Measurements from ENCODE around the gene ELFN2.

Gene ELFN2

GRCh38 chr22:37349043-37349814 lies 78.0 kb downstream of the ELFN2 start:
- H2AFZ ChIP-seq (ENCODE audit: low read length): no peak overlapping the region
- H3K9me3 ChIP-seq (ENCODE audit: insufficient read depth, low read depth, low read length): no peaks in the 10 kb centered on the region
- H3K4me3 ChIP-seq (ENCODE audit: low read length, poor library complexity, severe bottlenecking): no peak overlapping the region
- H3K79me2 ChIP-seq (ENCODE audit: insufficient read depth, low read length): no peaks in the 10 kb centered on the region
- no peak overlapping the region for H3K4me2 ChIP-seq (ENCODE audit: low read depth, low read length, poor library complexity, severe bottlenecking)
- H3K36me3 ChIP-seq (ENCODE audit: insufficient read depth, low read length): no peaks in the 10 kb centered on the region
- no peaks in the 10 kb centered on the region for H3K9me2 ChIP-seq (replicated peaks; ENCODE audit: low read depth, low read length)
- peaks cover 6% of the 10 kb centered on the region for H3K4me1 ChIP-seq (ENCODE audit: insufficient read depth, low read length, poor library complexity, severe bottlenecking)
- no peaks in the 10 kb centered on the region for H3F3A ChIP-seq (ENCODE audit: low read depth)
- no peak for TF ChIP-seq EZH2phosphoT487 (IDR thresholded peaks at IDR 0.05; ENCODE audit: borderline replicate concordance)
- no peak for TF ChIP-seq CTCF (conservative IDR thresholded peaks at IDR 0.05; ENCODE audit: low read length)
- H3K9ac ChIP-seq (ENCODE audit: low read depth, low read length, poor library complexity, severe bottlenecking): no peak overlapping the region
- no peaks in the 10 kb centered on the region for H3K27me3 ChIP-seq (ENCODE audit: insufficient read depth, low read length, poor library complexity, severe bottlenecking)
- H4K20me1 ChIP-seq (ENCODE audit: insufficient read depth, low read length, poor library complexity, severe bottlenecking): no peaks in the 10 kb centered on the region

- Histone ChIP-seq H3K36me3 (ENCODE audit: insufficient read depth, low read length) (no peaks in the 10 kb centered on the region), H3K9ac (ENCODE audit: low read depth, low read length, poor library complexity, severe bottlenecking) (no peak overlapping the region), H3K27me3 (ENCODE audit: insufficient read depth, low read length, poor library complexity, severe bottlenecking) (no peaks in the 10 kb centered on the region), H2AFZ (ENCODE audit: low read length) (no peak overlapping the region), H3K4me1 (ENCODE audit: insufficient read depth, low read length, poor library complexity, severe bottlenecking) (peaks cover 6% of the 10 kb centered on the region), H3K4me2 (ENCODE audit: low read depth, low read length, poor library complexity, severe bottlenecking) (no peak overlapping the region), H3K9me2 (replicated peaks; ENCODE audit: low read depth, low read length) (no peaks in the 10 kb centered on the region), H3K79me2 (ENCODE audit: insufficient read depth, low read length) (no peaks in the 10 kb centered on the region), H3K4me3 (ENCODE audit: low read length, poor library complexity, severe bottlenecking) (no peak overlapping the region), H3F3A (ENCODE audit: low read depth) (no peaks in the 10 kb centered on the region), H3K9me3 (ENCODE audit: insufficient read depth, low read depth, low read length) (no peaks in the 10 kb centered on the region), H4K20me1 (ENCODE audit: insufficient read depth, low read length, poor library complexity, severe bottlenecking) (no peaks in the 10 kb centered on the region)
- TF ChIP-seq EZH2phosphoT487 (IDR thresholded peaks at IDR 0.05; ENCODE audit: borderline replicate concordance): no peak
- TF ChIP-seq CTCF (conservative IDR thresholded peaks at IDR 0.05; ENCODE audit: low read length): no peak
Measured at GRCh38 chr22:37346505-37346895, 80.8 kb downstream of the ELFN2 start.

DNA sequence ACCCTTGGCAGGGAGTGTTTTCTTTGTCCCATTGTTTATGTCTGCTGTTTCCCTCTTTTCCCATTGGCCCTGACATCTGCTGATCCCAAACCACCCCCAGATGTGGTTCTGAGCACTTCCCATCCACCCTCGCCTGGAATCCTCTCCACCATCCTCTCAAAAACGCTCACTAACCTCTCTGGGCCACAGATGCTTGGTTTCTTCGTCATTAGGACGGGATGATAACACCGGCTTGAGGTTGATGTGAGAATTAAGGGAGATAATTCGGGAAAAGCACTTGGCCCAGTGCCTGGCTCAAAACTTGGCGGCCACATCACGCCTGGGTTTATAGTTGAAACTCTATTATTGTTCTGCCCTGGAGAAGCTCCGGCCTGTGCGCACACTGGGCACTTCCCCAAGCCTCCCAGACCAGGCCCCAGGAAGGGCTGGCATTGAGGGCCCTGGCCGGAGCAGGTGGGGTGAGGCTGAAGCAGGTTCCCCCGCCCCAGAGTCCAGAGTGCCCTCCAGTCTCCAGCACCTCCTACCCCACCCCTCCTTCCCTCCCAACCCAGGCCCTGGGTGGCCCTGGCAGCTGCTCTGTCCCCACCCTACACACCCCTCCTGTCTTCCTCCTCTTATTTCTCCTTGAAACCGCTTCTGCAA lies 81.3 kb downstream of the ELFN2 start:
- TF ChIP-seq EZH2phosphoT487 (IDR thresholded peaks at IDR 0.05; ENCODE audit: borderline replicate concordance) (no peak), CTCF (conservative IDR thresholded peaks at IDR 0.05; ENCODE audit: low read length) (no peak)
- peaks cover 6% of the 10 kb centered on the region for H3K4me1 ChIP-seq (ENCODE audit: insufficient read depth, low read length, poor library complexity, severe bottlenecking)
- no peaks in the 10 kb centered on the region for H3K36me3 ChIP-seq (ENCODE audit: insufficient read depth, low read length)
- H3F3A ChIP-seq (ENCODE audit: low read depth): no peaks in the 10 kb centered on the region
- H3K79me2 ChIP-seq (ENCODE audit: insufficient read depth, low read length): no peaks in the 10 kb centered on the region
- H3K9me3 ChIP-seq (ENCODE audit: insufficient read depth, low read depth, low read length): no peaks in the 10 kb centered on the region
- no peak overlapping the region for H3K9ac ChIP-seq (ENCODE audit: low read depth, low read length, poor library complexity, severe bottlenecking)
- no peak overlapping the region for H3K4me2 ChIP-seq (ENCODE audit: low read depth, low read length, poor library complexity, severe bottlenecking)
- H3K9me2 ChIP-seq (replicated peaks; ENCODE audit: low read depth, low read length): no peaks in the 10 kb centered on the region
- no peaks in the 10 kb centered on the region for H3K27me3 ChIP-seq (ENCODE audit: insufficient read depth, low read length, poor library complexity, severe bottlenecking)
- H3K4me3 ChIP-seq (ENCODE audit: low read length, poor library complexity, severe bottlenecking): no peak overlapping the region
- H2AFZ ChIP-seq (ENCODE audit: low read length): no peak overlapping the region
- H4K20me1 ChIP-seq (ENCODE audit: insufficient read depth, low read length, poor library complexity, severe bottlenecking): no peaks in the 10 kb centered on the region

Data from Loucy (cell line).